Esophagus muscularis mucosa (tissue), 4 donors: ENCODE data around the gene FRAS1. TPM values are rescaled to one million over a fixed set of nuclear protein-coding genes. Genes with fewer than 3 reads are reported as not detected.

Experiments
- DNase-seq: peaks from one replicate; pipeline ENCODE4 v3.0.0-alpha.2; 2017; ENCODE audit errors: extremely low spot score
- H3K27ac ChIP-seq, 4 donors: fragments of 200-600 bp; sonication (generic); replicated peaks in 1 of 4; 1 replicate in 3 of 4; 2 replicates in 1 of 4; pipeline ENCODE4 v1.5.1; 2016 to 2019; ENCODE audit warnings: mild to moderate bottlenecking in 1 of 4
- H3K27me3 ChIP-seq, 4 donors: fragments of 200-600 bp; sonication (generic); one replicate each; pipeline versions ENCODE4 v1.5.1 to v1.6.0; 2016 to 2019
- H3K36me3 ChIP-seq, 4 donors: fragments of 200-600 bp; sonication (generic); one replicate each; pipeline ENCODE4 v1.5.1; 2016 to 2019
- H3K4me1 ChIP-seq, 4 donors: fragments of 200-600 bp; sonication (generic); one replicate each; pipeline ENCODE4 v1.5.1; 2016 to 2019
- H3K4me3 ChIP-seq, 4 donors: fragments of 200-600 bp; sonication (generic); 1 replicate in 2 of 4; 2 replicates in 2 of 4; pipeline ENCODE4 v1.5.1; 2016 to 2019; ENCODE audit warnings: mild to moderate bottlenecking in 4 of 4, moderate library complexity in 1 of 4
- H3K9me3 ChIP-seq, 4 donors: fragments of 200-600 bp; sonication (generic); 1 replicate in 3 of 4; 2 replicates in 1 of 4; pipeline ENCODE4 v1.5.1; 2016 to 2019
- CTCF ChIP-seq, 3 experiments: fragments of 200-600 bp in 2 of 3; fragments of 450-650 bp in 1 of 3; sonication (generic) in 2 of 3; IDR thresholded peaks; one replicate each; pipeline ENCODE4 v1.5.1; 2017 to 2019; ENCODE audit warnings: antibody characterized with exemption in 3 of 3, mild to moderate bottlenecking in 2 of 3, moderate library complexity in 1 of 3
- EP300 ChIP-seq: sonication (generic); formaldehyde crosslinking; IDR thresholded peaks from one replicate; pipeline ENCODE4 v1.6.1; 2017; ENCODE audit warnings: antibody characterized with exemption
- POLR2A ChIP-seq: fragments of 450-650 bp; IDR thresholded peaks from one replicate; pipeline ENCODE4 v1.6.1; 2017; ENCODE audit warnings: antibody characterized with exemption, moderate library complexity, mild to moderate bottlenecking, low read depth
- POLR2AphosphoS5 ChIP-seq, 2 donors: sonication (generic); formaldehyde crosslinking; IDR thresholded peaks; one replicate each; pipeline ENCODE4 v1.6.1; 2017; ENCODE audit warnings: antibody characterized with exemption in 2 of 2
- WGBS: methylation state at CpG from one replicate; pipeline ENCODE4 v1.1.5; 2018; 5-methylcytosine and 5-hydroxymethylcytosine counted together
- intact Hi-C: fragments of 100-400 bp; cut with DNase I; formaldehyde crosslinking; loops from one replicate; pipeline ENCODE4 v1.15.1; 2023
- total RNA-seq, 4 donors: library from RNA; depleted of rRNA; stranded (reverse); fragments of >200 nt; gene quantifications; one replicate each; pipeline versions ENCODE4 v1.1.0 to v1.2.1, GENCODE V29; 2016

FRAS1 gene
- total RNA-seq, 4 donors from 2014 or later: 5.3 to 8.7 (median 5.7) TPM

GRCh38 chr4:78556665-78557064, 499.5 kb downstream of the FRAS1 start:
- intact Hi-C loops: no loop called here
- H3K27me3 ChIP-seq: no peaks in the 10 kb centered on the region
- WGBS: 86% methylated on average over 4 of the region's 4 CpGs
- TF ChIP-seq POLR2A (no peak), EP300 (no peak), CTCF (IDR thresholded peaks at IDR 0.05) (no peak)
- H3K4me3 ChIP-seq: no peak overlapping the region
- peaks cover 15 to 64% (median 36%) of the 10 kb centered on the region in 4 donors for H3K4me1 ChIP-seq
- no peaks in the 10 kb centered on the region for H3K9me3 ChIP-seq
- peaks cover 0 to 17% (median 7%) of the 10 kb centered on the region in 4 donors for H3K36me3 ChIP-seq
- peak overlapping the region in 3 of 4 donors; percentile 37 to 70 (median 66) for H3K27ac ChIP-seq
- no peak for DNase-seq

GRCh38 chr4:78557841-78558240, 500.7 kb downstream of the FRAS1 start:
- H3K4me1 ChIP-seq: peaks cover 15 to 75% (median 38%) of the 10 kb centered on the region in 4 donors
- no peaks in the 10 kb centered on the region for H3K27me3 ChIP-seq
- peaks cover 0 to 17% (median 7%) of the 10 kb centered on the region in 4 donors for H3K36me3 ChIP-seq
- intact Hi-C loops: no loop called here
- no peaks in the 10 kb centered on the region for H3K9me3 ChIP-seq
- H3K27ac ChIP-seq: peak overlapping the region in 2 of 4 donors; percentile 66 to 70
- no peak overlapping the region for H3K4me3 ChIP-seq
- DNase-seq: no peak
- TF ChIP-seq EP300 (no peak), POLR2AphosphoS5 (IDR thresholded peaks at IDR 0.05) (no peak), CTCF (IDR thresholded peaks at IDR 0.05) (no peak), POLR2A (no peak)
- WGBS: 55% methylated on average over 2 of the region's 2 CpGs

GRCh38 chr4:78558410-78558809, 501.3 kb downstream of the FRAS1 start:
- 65% methylated on average over 1 of the region's 1 CpG for WGBS
- H3K9me3 ChIP-seq: no peaks in the 10 kb centered on the region
- H3K36me3 ChIP-seq: peaks cover 0 to 17% (median 7%) of the 10 kb centered on the region in 4 donors
- DNase-seq: no peak
- H3K4me1 ChIP-seq: peaks cover 15 to 75% (median 37%) of the 10 kb centered on the region in 4 donors
- no peaks in the 10 kb centered on the region for H3K27me3 ChIP-seq
- no peak overlapping the region for H3K4me3 ChIP-seq
- intact Hi-C loops: no loop called here
- peak overlapping the region in 3 of 4 donors; percentile 4 to 70 (median 66) for H3K27ac ChIP-seq
- TF ChIP-seq CTCF (IDR thresholded peaks at IDR 0.05) (no peak), EP300 (no peak), POLR2A (no peak), POLR2AphosphoS5 (IDR thresholded peaks at IDR 0.05) (no peak)

- peaks cover 15 to 88% (median 51%) of the 10 kb centered on the region in 4 donors for H3K4me1 ChIP-seq
- TF ChIP-seq CTCF (IDR thresholded peaks at IDR 0.05) (no peak), POLR2AphosphoS5 (IDR thresholded peaks at IDR 0.05) (peak in 1 of 2 donors; percentile 13)
- intact Hi-C loops: no loop called here
These were observed 503.3 kb downstream of the FRAS1 start for GRCh38 chr4:78560296-78560963.

More at GRCh38 chr4:78560296-78560963, 503.3 kb downstream of the FRAS1 start:
- no peak for DNase-seq
- Histone ChIP-seq H3K9me3 (no peaks in the 10 kb centered on the region), H3K36me3 (peaks cover 0 to 9% (median 4%) of the 10 kb centered on the region in 4 donors), H3K27ac (peak overlapping the region; percentile 22 to 70 (median 60)), H3K4me3 (no peak overlapping the region), H3K27me3 (no peaks in the 10 kb centered on the region)
- WGBS: 79% methylated on average over 2 of the region's 2 CpGs
